ENCODE measurements around the gene TTC3.

- TF ChIP-seq CTCF (tag by site-specific recombination; IDR thresholded peaks at IDR 0.05) = no peak
- TF ChIP-seq ZNF670 (tag by site-specific recombination; IDR thresholded peaks at IDR 0.05; ENCODE audit: low read depth) = no peak
- no peak for TF ChIP-seq ZNF707 (tag by site-specific recombination; IDR thresholded peaks at IDR 0.05)
- TF ChIP-seq ZBTB8A (tag by site-specific recombination; IDR thresholded peaks at IDR 0.05) = no peak
- TF ChIP-seq ZBTB21 (tag by site-specific recombination; IDR thresholded peaks at IDR 0.05) = no peak
- no peak for TF ChIP-seq ZNF292 (tag by site-specific recombination; IDR thresholded peaks at IDR 0.05; ENCODE audit: borderline replicate concordance, low read depth)
- no peak for TF ChIP-seq HOXA7 (CRISPR knock-in tag; IDR thresholded peaks at IDR 0.05; ENCODE audit: borderline replicate concordance)
These were observed 3.2 kb downstream of the TTC3 start for GRCh38 chr21:37076087-37076850.
